Lower leg skin (tissue), 3 donors: ENCODE results near the gene GSTM2.
"Not testable (repeated sequence)": the region's sequence is repeated elsewhere in the genome, so short reads cannot be mapped to it uniquely, and the experiment has no call there.

Experiments
- POLR2A ChIP-seq, 2 donors: fragments of 450-650 bp; IDR thresholded peaks; one replicate each; pipeline ENCODE4 v1.6.1; 2016 to 2017; ENCODE audit warnings: antibody characterized with exemption in 2 of 2, mild to moderate bottlenecking in 1 of 2, moderate library complexity in 1 of 2
- TF ChIP-seq, protein P1 (sequence below), 3 donors: fragments of 450-650 bp; IDR thresholded peaks; one replicate each; pipeline ENCODE4 v1.5.1; 2016; ENCODE audit warnings: antibody characterized with exemption in 3 of 3, mild to moderate bottlenecking in 3 of 3, moderate library complexity in 2 of 3

DNA sequence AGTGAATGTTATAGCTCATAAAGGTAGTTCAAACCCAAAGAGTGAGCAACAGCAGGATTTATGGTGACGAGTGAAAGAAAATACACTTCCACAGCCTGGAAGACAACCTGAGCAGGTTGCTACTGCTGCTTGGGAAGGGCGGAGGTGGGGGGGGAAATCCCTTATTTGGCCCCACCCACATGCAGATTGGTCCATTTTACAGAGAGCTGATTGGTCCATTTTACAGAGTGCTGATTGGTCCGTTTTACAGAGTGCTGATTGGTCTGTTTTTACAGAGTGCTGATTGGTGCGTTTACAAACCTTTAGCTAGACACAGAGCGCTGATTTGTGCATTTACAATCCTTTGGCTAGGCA, 2.1 kb downstream of the GSTM2 start:
- not testable (repeated sequence) for TF ChIP-seq POLR2A (IDR thresholded peaks at IDR 0.05)
- TF ChIP-seq, protein P1, sequence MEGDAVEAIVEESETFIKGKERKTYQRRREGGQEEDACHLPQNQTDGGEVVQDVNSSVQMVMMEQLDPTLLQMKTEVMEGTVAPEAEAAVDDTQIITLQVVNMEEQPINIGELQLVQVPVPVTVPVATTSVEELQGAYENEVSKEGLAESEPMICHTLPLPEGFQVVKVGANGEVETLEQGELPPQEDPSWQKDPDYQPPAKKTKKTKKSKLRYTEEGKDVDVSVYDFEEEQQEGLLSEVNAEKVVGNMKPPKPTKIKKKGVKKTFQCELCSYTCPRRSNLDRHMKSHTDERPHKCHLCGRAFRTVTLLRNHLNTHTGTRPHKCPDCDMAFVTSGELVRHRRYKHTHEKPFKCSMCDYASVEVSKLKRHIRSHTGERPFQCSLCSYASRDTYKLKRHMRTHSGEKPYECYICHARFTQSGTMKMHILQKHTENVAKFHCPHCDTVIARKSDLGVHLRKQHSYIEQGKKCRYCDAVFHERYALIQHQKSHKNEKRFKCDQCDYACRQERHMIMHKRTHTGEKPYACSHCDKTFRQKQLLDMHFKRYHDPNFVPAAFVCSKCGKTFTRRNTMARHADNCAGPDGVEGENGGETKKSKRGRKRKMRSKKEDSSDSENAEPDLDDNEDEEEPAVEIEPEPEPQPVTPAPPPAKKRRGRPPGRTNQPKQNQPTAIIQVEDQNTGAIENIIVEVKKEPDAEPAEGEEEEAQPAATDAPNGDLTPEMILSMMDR (IDR thresholded peaks at IDR 0.05): not testable (repeated sequence)
